K562 (cell line): ENCODE measurements around the gene B9D2. TPM values are rescaled to one million over a fixed set of nuclear protein-coding genes. Genes with fewer than 3 reads are reported as not detected.

Experiments used
- ATAC-seq: fragments of 200-7000 bp; cut with Tn5 transposase; 3 replicates; pipeline ENCODE4 v1.9.1; 2020; ENCODE audit warnings: moderate library complexity
- BruUV-seq: library from RNA; stranded (reverse); fragments of 400-500 nt; replicated peaks from 2 replicates; lab custom pipeline; 2021; lab: Mats Ljungman, UMichigan
- CTCF ChIA-PET: fragments of 300-600 bp; formaldehyde crosslinking; extraction: SDS; loops from one replicate; lab custom pipeline; 2021; ENCODE audit warnings: low intra/inter-chr PET ratio; lab: Yijun Ruan, JAX
- POLR2A ChIA-PET: fragments of 300-600, 350-650 bp; sonication (Branson Sonifier 250); formaldehyde crosslinking; extraction: SDS; loops from one replicate; lab custom pipeline; 2021; ENCODE audit warnings: antibody characterized with exemption, inconsistent platforms; lab: Yijun Ruan, JAX
- DNase-seq, 4 experiments: peaks; one replicate each; pipeline versions ENCODE4 v3.0.0 to v3.0.0-alpha.2; 2011 to 2018; ENCODE audit warnings: low spot score in 3 of 4, mixed read lengths in 3 of 4; ENCODE audit errors: extremely low read depth in 1 of 4
- FAIRE-seq: peaks from 2 replicates; lab custom pipeline; 2011; peaks lifted over from hg19 to GRCh38; lab: Jason Lieb, UNC
- H2AFZ ChIP-seq: 2 replicates; pipeline ENCODE4 v1.6.0; 2011; ENCODE audit warnings: low read depth, low read length, control low read depth, inconsistent platforms
- H3K27ac ChIP-seq: fragments of 200-600 bp; 3 replicates; pipeline ENCODE4 v1.8.0; 2011; ENCODE audit warnings: low read depth, mild to moderate bottlenecking, control low read depth, inconsistent platforms, low read length, moderate library complexity, mixed read lengths; ENCODE audit errors: extremely low read depth
- H3K27me3 ChIP-seq, 2 experiments: fragments of 300-600 bp in 1 of 2; 2 replicates in 1 of 2; 3 replicates in 1 of 2; pipeline versions ENCODE4 v1.6.0 to v1.8.0; 2011; ENCODE audit warnings: inconsistent platforms in 2 of 2, low read length in 2 of 2, mild to moderate bottlenecking in 1 of 2, mixed read lengths in 1 of 2, moderate library complexity in 1 of 2; ENCODE audit not compliant: control insufficient read depth in 2 of 2, insufficient read depth in 2 of 2
- H3K36me3 ChIP-seq: fragments of 300-600 bp; 3 replicates; pipeline ENCODE4 v1.8.0; 2011; ENCODE audit warnings: mild to moderate bottlenecking, low read length, inconsistent platforms; ENCODE audit not compliant: control insufficient read depth, insufficient read depth
- H3K4me1 ChIP-seq, 2 experiments: fragments of 200-600 bp in 1 of 2; replicated peaks in 1 of 2; 2 replicates in 1 of 2; 3 replicates in 1 of 2; pipeline versions ENCODE4 v1.5.1 to v1.8.0; 2011; ENCODE audit warnings: inconsistent platforms in 2 of 2, low read length in 2 of 2, mild to moderate bottlenecking in 1 of 2, mixed read lengths in 1 of 2, moderate library complexity in 1 of 2; ENCODE audit not compliant: control insufficient read depth in 2 of 2, insufficient read depth in 2 of 2
- H3K4me2 ChIP-seq: 2 replicates; pipeline ENCODE4 v1.6.1; 2011; ENCODE audit warnings: low read length, control low read depth, inconsistent platforms, mixed read lengths; ENCODE audit not compliant: insufficient read depth
- H3K4me3 ChIP-seq: fragments of 200-600 bp; sonication (generic), shearing (Covaris generic); 2 replicates; pipeline ENCODE4 v1.5.1; 2016; ENCODE audit warnings: control low read depth, inconsistent platforms
- H3K79me2 ChIP-seq: fragments of 200-600 bp; 3 replicates; pipeline ENCODE4 v1.8.0; 2011; ENCODE audit warnings: low read length, inconsistent platforms; ENCODE audit not compliant: control insufficient read depth, insufficient read depth
- H3K9ac ChIP-seq, 2 experiments: 2 replicates each; pipeline versions ENCODE4 v1.6.0 to v1.6.1; 2011; ENCODE audit warnings: low read depth in 2 of 2, low read length in 2 of 2, control low read depth in 1 of 2, inconsistent platforms in 1 of 2, mild to moderate bottlenecking in 1 of 2, mixed read lengths in 1 of 2; ENCODE audit not compliant: insufficient read depth in 1 of 2
- H3K9me1 ChIP-seq: one replicate; pipeline ENCODE4 v1.6.0; 2011; ENCODE audit warnings: inconsistent platforms, mild to moderate bottlenecking, low read length, moderate library complexity; ENCODE audit not compliant: control insufficient read depth, insufficient read depth
- H3K9me3 ChIP-seq: replicated peaks from 2 replicates; pipeline ENCODE4 v1.5.1; 2011; ENCODE audit warnings: low read depth, low read length, inconsistent platforms; ENCODE audit not compliant: control insufficient read depth, insufficient read depth
- H4K20me1 ChIP-seq: replicated peaks from 2 replicates; pipeline ENCODE4 v1.6.1; 2011; ENCODE audit warnings: low read length, inconsistent platforms, mixed read lengths; ENCODE audit not compliant: control insufficient read depth, insufficient read depth
- RBFOX2 ChIP-seq: fragments of 200-400 bp; formaldehyde crosslinking; IDR thresholded peaks from 2 replicates; pipeline ENCODE4 v1.6.1; 2017; ENCODE audit warnings: low read depth, mild to moderate bottlenecking, low read length, moderate library complexity
- SUPT5H ChIP-seq: fragments of 450-650 bp; IDR thresholded peaks from 2 replicates; pipeline ENCODE4 v1.6.1; 2016
- whole genome bisulfite sequencing: fragments of 100-300 bp; shearing (Covaris generic); methylation state at CpG from one replicate; pipeline ENCODE4 v1.1.6; 2016; ENCODE audit warnings: low coverage, mixed read lengths; ENCODE audit not compliant: insufficient coverage; ENCODE audit errors: missing lambda C conversion rate; 5-methylcytosine and 5-hydroxymethylcytosine counted together
- in situ Hi-C: fragments of 300-500 bp; cut with MboI; formaldehyde crosslinking; loops from 4 replicates; pipeline ENCODE4 v1.15.0; 2018; ENCODE audit warnings: inconsistent platforms, mixed read lengths
- intact Hi-C: fragments of 100-400 bp; cut with micrococcal nuclease; formaldehyde crosslinking; loops from 2 replicates; pipeline ENCODE4 v1.14.2; 2022
- polyA plus RNA-seq, 8 experiments: library from polyadenylated mRNA; depleted of rRNA in 4 of 8; stranded (reverse) in 5 of 8; unstranded in 3 of 8; fragments of >200 nt; fragmentation: Nextera tagmentation in 2 of 8; fragmentation: Illumina TruSeq in 1 of 8; extraction: Ambion mirVana in 2 of 8; extraction: Trizol in 1 of 8; gene quantifications; 2 replicates each; pipeline versions ENCODE4 v1.2.1 to v1.2.3, GENCODE V29; 2011 to 2014; ENCODE audit warnings: inconsistent platforms in 1 of 8, missing spikeins in 1 of 8
- total RNA-seq, 7 experiments: library from RNA; depleted of rRNA in 6 of 7; stranded (reverse); fragments of >200 nt in 6 of 7; fragmentation: Illumina TruSeq in 2 of 7; extraction: Trizol in 2 of 7; gene quantifications; 2 replicates each; pipeline versions ENCODE4 v1.2.1 to v1.2.3, GENCODE V29; 2011 to 2021; ENCODE audit warnings: low replicate concordance in 1 of 7
- TF ChIP-seq, protein P1 (sequence below): fragments of 200-600 bp; sonication (generic); IDR thresholded peaks from one replicate; pipeline ENCODE4 v1.6.1; 2012; ENCODE audit warnings: mild to moderate bottlenecking, low read depth, low read length, inconsistent platforms

B9D2 gene
- total and polyA plus RNA-seq, 9 of the 15 experiments (the other 6 are each of a cell fraction or from before 2014, with no cell fraction given) = 0.83 to 6.9 (median 2.8) TPM

DNA sequence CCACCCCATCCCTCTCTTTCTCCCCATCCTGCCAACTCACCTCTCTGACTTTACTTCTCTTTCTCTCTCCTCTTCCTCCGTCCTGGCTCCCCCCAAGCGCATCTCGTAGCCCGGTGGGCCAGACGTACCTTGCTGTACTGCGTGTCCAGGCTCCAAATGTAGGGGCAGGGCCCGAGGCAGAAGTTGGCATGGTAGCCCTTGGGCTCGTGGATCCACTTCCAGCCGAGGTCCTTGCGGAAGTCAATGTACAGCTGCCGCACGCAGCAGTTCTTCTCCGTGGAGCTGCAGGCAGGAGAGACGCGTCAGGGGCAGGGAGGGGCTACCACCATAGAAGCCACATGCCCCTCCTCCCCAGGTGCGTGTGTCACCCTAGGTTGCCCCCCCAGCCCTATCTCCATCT is 31.9 kb downstream of the B9D2 start:
- Histone ChIP-seq H3K9ac (peak overlapping the region in 1 of 2 experiments; percentile 38; a peak in 1 of 4 replicates), H3K79me2 (peaks cover 14% of the 10 kb centered on the region), H3K4me1 (peaks cover 14 to 24% of the 10 kb centered on the region in 2 experiments; a peak in 4 of 5 replicates), H3K27me3 (no peaks in the 10 kb centered on the region), H3K9me1 (no peaks in the 10 kb centered on the region), H3K4me3 (no peak overlapping the region), H3K4me2 (no peak overlapping the region), H2AFZ (no peak overlapping the region), H3K9me3 (no peaks in the 10 kb centered on the region), H4K20me1 (peaks cover 3% of the 10 kb centered on the region; the same call in 1 of the 2 replicates), H3K36me3 (peaks cover 81% of the 10 kb centered on the region; the same call in 2 of the 3 replicates), H3K27ac (no peak overlapping the region)
- no peak for FAIRE-seq
- no TSS peak for BruUV-seq
- intact Hi-C loops (no loop called here), in situ Hi-C loops (no loop called here)
- TF ChIP-seq SUPT5H (0 out of 2 replicates have a peak, but pooled peaks have one; percentile 11), RBFOX2 (0 out of 2 replicates have a peak, but pooled peaks have one; percentile 20)
- TF ChIP-seq, protein P1, sequence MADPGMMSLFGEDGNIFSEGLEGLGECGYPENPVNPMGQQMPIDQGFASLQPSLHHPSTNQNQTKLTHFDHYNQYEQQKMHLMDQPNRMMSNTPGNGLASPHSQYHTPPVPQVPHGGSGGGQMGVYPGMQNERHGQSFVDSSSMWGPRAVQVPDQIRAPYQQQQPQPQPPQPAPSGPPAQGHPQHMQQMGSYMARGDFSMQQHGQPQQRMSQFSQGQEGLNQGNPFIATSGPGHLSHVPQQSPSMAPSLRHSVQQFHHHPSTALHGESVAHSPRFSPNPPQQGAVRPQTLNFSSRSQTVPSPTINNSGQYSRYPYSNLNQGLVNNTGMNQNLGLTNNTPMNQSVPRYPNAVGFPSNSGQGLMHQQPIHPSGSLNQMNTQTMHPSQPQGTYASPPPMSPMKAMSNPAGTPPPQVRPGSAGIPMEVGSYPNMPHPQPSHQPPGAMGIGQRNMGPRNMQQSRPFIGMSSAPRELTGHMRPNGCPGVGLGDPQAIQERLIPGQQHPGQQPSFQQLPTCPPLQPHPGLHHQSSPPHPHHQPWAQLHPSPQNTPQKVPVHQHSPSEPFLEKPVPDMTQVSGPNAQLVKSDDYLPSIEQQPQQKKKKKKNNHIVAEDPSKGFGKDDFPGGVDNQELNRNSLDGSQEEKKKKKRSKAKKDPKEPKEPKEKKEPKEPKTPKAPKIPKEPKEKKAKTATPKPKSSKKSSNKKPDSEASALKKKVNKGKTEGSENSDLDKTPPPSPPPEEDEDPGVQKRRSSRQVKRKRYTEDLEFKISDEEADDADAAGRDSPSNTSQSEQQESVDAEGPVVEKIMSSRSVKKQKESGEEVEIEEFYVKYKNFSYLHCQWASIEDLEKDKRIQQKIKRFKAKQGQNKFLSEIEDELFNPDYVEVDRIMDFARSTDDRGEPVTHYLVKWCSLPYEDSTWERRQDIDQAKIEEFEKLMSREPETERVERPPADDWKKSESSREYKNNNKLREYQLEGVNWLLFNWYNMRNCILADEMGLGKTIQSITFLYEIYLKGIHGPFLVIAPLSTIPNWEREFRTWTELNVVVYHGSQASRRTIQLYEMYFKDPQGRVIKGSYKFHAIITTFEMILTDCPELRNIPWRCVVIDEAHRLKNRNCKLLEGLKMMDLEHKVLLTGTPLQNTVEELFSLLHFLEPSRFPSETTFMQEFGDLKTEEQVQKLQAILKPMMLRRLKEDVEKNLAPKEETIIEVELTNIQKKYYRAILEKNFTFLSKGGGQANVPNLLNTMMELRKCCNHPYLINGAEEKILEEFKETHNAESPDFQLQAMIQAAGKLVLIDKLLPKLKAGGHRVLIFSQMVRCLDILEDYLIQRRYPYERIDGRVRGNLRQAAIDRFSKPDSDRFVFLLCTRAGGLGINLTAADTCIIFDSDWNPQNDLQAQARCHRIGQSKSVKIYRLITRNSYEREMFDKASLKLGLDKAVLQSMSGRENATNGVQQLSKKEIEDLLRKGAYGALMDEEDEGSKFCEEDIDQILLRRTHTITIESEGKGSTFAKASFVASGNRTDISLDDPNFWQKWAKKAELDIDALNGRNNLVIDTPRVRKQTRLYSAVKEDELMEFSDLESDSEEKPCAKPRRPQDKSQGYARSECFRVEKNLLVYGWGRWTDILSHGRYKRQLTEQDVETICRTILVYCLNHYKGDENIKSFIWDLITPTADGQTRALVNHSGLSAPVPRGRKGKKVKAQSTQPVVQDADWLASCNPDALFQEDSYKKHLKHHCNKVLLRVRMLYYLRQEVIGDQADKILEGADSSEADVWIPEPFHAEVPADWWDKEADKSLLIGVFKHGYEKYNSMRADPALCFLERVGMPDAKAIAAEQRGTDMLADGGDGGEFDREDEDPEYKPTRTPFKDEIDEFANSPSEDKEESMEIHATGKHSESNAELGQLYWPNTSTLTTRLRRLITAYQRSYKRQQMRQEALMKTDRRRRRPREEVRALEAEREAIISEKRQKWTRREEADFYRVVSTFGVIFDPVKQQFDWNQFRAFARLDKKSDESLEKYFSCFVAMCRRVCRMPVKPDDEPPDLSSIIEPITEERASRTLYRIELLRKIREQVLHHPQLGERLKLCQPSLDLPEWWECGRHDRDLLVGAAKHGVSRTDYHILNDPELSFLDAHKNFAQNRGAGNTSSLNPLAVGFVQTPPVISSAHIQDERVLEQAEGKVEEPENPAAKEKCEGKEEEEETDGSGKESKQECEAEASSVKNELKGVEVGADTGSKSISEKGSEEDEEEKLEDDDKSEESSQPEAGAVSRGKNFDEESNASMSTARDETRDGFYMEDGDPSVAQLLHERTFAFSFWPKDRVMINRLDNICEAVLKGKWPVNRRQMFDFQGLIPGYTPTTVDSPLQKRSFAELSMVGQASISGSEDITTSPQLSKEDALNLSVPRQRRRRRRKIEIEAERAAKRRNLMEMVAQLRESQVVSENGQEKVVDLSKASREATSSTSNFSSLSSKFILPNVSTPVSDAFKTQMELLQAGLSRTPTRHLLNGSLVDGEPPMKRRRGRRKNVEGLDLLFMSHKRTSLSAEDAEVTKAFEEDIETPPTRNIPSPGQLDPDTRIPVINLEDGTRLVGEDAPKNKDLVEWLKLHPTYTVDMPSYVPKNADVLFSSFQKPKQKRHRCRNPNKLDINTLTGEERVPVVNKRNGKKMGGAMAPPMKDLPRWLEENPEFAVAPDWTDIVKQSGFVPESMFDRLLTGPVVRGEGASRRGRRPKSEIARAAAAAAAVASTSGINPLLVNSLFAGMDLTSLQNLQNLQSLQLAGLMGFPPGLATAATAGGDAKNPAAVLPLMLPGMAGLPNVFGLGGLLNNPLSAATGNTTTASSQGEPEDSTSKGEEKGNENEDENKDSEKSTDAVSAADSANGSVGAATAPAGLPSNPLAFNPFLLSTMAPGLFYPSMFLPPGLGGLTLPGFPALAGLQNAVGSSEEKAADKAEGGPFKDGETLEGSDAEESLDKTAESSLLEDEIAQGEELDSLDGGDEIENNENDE = no peak
- POLR2A ChIA-PET = interaction anchor here (0.7 kb wide), 1 partner anchor 13 kb away, joined by 4 read pairs; no protein-coding TSS in a partner anchor
- CTCF ChIA-PET = no interaction called here
- DNase-seq = no peak
- ATAC-seq = no peak
- whole genome bisulfite sequencing = 87% methylated on average over 13 of the region's 16 CpGs
